Fibroblast of villous mesenchyme (primary cell): ENCODE measurements around the gene KIZ. TPM values are rescaled to one million over a fixed set of nuclear protein-coding genes. Genes with fewer than 3 reads are reported as not detected.
A peak's percentile ranks its signal among the peaks of the same experiment; 100 is the strongest.

Experiments used
- DNase-seq: peaks from one replicate; pipeline ENCODE4 v3.0.0-alpha.2; 2010; ENCODE audit warnings: low read depth
- H3K4me3 ChIP-seq: 2 replicates; pipeline ENCODE4 v1.5.1; 2011; ENCODE audit warnings: low read depth, mild to moderate bottlenecking, low read length
- CTCF ChIP-seq: IDR thresholded peaks from 2 replicates; pipeline ENCODE4 v1.5.1; 2012; ENCODE audit warnings: low read depth, mild to moderate bottlenecking, low read length; ENCODE audit not compliant: insufficient read depth
- total RNA-seq: library from RNA; depleted of rRNA; stranded (reverse); fragments of >200 nt; gene quantifications from 2 replicates; pipeline ENCODE4 v1.2.3, GENCODE V29; 2012

Gene KIZ
- total RNA-seq, 1 donor, result 15.5 TPM

- DNase-seq, result peak; percentile 60
- no peak for TF ChIP-seq CTCF
- H3K4me3 ChIP-seq, result no peak overlapping the region
These were observed 47.6 kb downstream of the KIZ start for GRCh38 chr20:21173485-21173884.

GRCh38 chr20:21174516-21175239 is 48.8 kb downstream of the KIZ start:
- DNase-seq, result peak; percentile 56
- no peak overlapping the region for H3K4me3 ChIP-seq
- TF ChIP-seq CTCF, result no peak

GRCh38 chr20:21175433-21175832 is 49.6 kb downstream of the KIZ start:
- H3K4me3 ChIP-seq, result no peak overlapping the region
- no peak for DNase-seq
- no peak for TF ChIP-seq CTCF

GRCh38 chr20:21177767-21178166 is 51.9 kb downstream of the KIZ start:
- no peak overlapping the region for H3K4me3 ChIP-seq
- no peak for DNase-seq
- no peak for TF ChIP-seq CTCF

GRCh38 chr20:21179757-21180156 is 53.9 kb downstream of the KIZ start:
- TF ChIP-seq CTCF, result no peak
- no peak overlapping the region for H3K4me3 ChIP-seq
- peak; percentile 77 for DNase-seq

- no peak for DNase-seq
- no peak overlapping the region for H3K4me3 ChIP-seq
- no peak for TF ChIP-seq CTCF
These were observed 54.4 kb downstream of the KIZ start for GRCh38 chr20:21180248-21180647.

- no peak for TF ChIP-seq CTCF
- no peak for DNase-seq
- H3K4me3 ChIP-seq, result no peak overlapping the region
These were observed 55.1 kb downstream of the KIZ start for GRCh38 chr20:21181028-21181427.
